ENCODE results near the gene TBL3.

DNA sequence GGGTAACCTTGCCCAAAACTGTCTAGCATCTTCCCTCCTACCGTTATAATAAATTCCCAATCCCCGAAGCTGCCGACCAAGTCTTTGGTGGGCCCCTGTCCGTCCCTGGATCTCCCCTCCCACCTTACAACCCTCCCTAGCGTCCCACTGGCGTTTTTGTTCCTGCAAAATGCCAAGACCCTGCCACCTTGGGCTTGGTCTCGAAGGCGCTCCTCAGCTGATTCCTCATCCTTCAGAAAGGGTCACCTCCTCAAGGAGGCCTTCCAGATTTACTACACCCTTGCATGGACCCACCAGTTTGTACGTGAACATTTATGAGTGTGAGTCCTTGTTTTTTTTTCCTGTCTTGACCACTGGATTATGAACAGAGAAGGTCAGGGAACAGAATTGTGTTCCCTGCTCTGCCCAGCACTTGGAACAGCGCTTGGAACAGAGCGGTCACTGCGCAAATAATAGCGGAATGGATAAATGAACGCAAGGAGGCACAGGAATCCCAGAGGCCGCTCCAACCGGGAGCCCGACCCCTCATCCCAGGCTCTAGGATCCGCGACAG is 11.2 kb downstream of the TBL3 start:
- TF ChIP-seq, protein P1, sequence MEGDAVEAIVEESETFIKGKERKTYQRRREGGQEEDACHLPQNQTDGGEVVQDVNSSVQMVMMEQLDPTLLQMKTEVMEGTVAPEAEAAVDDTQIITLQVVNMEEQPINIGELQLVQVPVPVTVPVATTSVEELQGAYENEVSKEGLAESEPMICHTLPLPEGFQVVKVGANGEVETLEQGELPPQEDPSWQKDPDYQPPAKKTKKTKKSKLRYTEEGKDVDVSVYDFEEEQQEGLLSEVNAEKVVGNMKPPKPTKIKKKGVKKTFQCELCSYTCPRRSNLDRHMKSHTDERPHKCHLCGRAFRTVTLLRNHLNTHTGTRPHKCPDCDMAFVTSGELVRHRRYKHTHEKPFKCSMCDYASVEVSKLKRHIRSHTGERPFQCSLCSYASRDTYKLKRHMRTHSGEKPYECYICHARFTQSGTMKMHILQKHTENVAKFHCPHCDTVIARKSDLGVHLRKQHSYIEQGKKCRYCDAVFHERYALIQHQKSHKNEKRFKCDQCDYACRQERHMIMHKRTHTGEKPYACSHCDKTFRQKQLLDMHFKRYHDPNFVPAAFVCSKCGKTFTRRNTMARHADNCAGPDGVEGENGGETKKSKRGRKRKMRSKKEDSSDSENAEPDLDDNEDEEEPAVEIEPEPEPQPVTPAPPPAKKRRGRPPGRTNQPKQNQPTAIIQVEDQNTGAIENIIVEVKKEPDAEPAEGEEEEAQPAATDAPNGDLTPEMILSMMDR (IDR thresholded peaks at IDR 0.05) = peak in 1 of 4 experiments; percentile 1
- no peak for TF ChIP-seq POLR2A (IDR thresholded peaks at IDR 0.05)

Data from uterus (tissue), 2 donors.